UCSD-AML1 (cell line): Measurements from ENCODE around the gene RPN1.
A peak's percentile ranks its signal among the peaks of the same experiment; 100 is the strongest.
"Not testable (repeated sequence)": the region's sequence is repeated elsewhere in the genome, so short reads cannot be mapped to it uniquely, and the experiment has no call there.

Source experiments
- DNase-seq: peaks from one replicate; lab custom pipeline; 2025; ENCODE audit not compliant: unreplicated experiment; lab: John Stamatoyannopoulos, UW

The RPN1 gene

GRCh38 chr3:128613083-128613829 is 37.4 kb downstream of the RPN1 start:
- DNase-seq, result no peak

GRCh38 chr3:128610451-128611070 is 40.1 kb downstream of the RPN1 start:
- no peak for DNase-seq

GRCh38 chr3:128609294-128609693 is 41.3 kb downstream of the RPN1 start:
- DNase-seq, result peak; percentile 52

- peak; percentile 62 for DNase-seq
Observed at GRCh38 chr3:128607710-128608048, 42.9 kb downstream of the RPN1 start.

- no peak for DNase-seq
Observed at GRCh38 chr3:128606094-128606493, 44.5 kb downstream of the RPN1 start.

- DNase-seq, result no peak
Observed at GRCh38 chr3:128605091-128606046, 45.2 kb downstream of the RPN1 start.

- peak; percentile 94 for DNase-seq
Observed at GRCh38 chr3:128603811-128604775, 46.5 kb downstream of the RPN1 start.

- DNase-seq, result no peak
Observed at GRCh38 chr3:128603313-128603712, 47.3 kb downstream of the RPN1 start.

GRCh38 chr3:128598884-128599664 is 51.5 kb downstream of the RPN1 start:
- no peak for DNase-seq

- no peak for DNase-seq
Observed at GRCh38 chr3:128597900-128598299, 52.7 kb downstream of the RPN1 start.

GRCh38 chr3:128592864-128593263 is 57.8 kb downstream of the RPN1 start:
- DNase-seq, result no peak

- DNase-seq, result peak; percentile 75
Observed at GRCh38 chr3:128591738-128592426, 58.7 kb downstream of the RPN1 start.

- DNase-seq, result peak; percentile 56
Observed at GRCh38 chr3:128590948-128591347, 59.7 kb downstream of the RPN1 start.

GRCh38 chr3:128589985-128590384 is 60.6 kb downstream of the RPN1 start:
- DNase-seq, result not testable (repeated sequence)

GRCh38 chr3:128588147-128588546 is 62.5 kb downstream of the RPN1 start:
- DNase-seq, result peak; percentile 64

GRCh38 chr3:128587391-128587790 is 63.2 kb downstream of the RPN1 start:
- no peak for DNase-seq

GRCh38 chr3:128586932-128587331 is 63.7 kb downstream of the RPN1 start:
- not testable (repeated sequence) for DNase-seq

- not testable (repeated sequence) for DNase-seq
Observed at GRCh38 chr3:128586391-128586790, 64.2 kb downstream of the RPN1 start.

- DNase-seq, result no peak
Observed at GRCh38 chr3:128585974-128586373, 64.6 kb downstream of the RPN1 start.
